ENCODE results near the gene C5orf34.

The C5orf34 gene

DNA sequence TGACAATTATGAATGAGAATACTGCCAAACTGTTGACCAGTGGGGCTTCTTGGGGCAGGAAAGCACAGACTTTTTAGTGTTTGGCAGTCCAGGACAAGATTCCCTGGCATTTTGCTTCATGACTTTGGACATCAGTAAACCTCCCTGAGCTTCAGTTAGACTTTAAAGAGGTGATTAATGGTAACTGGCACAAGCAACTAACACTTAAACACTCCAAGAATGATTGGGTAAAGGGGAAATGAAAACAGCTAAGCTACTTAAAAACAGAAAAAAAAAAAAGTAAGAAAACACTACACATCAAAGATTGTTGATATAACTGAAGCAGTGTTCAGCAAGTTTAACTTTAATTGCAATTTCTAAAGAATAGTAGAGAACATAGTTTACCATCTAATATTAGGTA, 28.5 kb upstream of the C5orf34 start:
- Histone ChIP-seq H3K4me1 (ENCODE audit: insufficient read depth, low read length, severe bottlenecking) (no peaks in the 10 kb centered on the region), H3K79me2 (ENCODE audit: insufficient read depth, low read length) (0 out of 2 replicates have a peak, but pooled peaks cover 3% of the 10 kb centered on the region), H3K4me2 (ENCODE audit: low read length) (no peak overlapping the region), H3K27ac (ENCODE audit: low read depth, low read length, poor library complexity, severe bottlenecking) (no peak overlapping the region), H3K36me3 (ENCODE audit: insufficient read depth, low read length) (peaks cover 85% of the 10 kb centered on the region), H3K9ac (ENCODE audit: low read length) (no peak overlapping the region), H3K9me3 (ENCODE audit: low read length) (no peaks in the 10 kb centered on the region), H3K9me2 (ENCODE audit: low read depth, low read length) (no peaks in the 10 kb centered on the region), H3K27me3 (ENCODE audit: insufficient read depth, low read length) (no peaks in the 10 kb centered on the region), H2AFZ (ENCODE audit: low read length) (no peak overlapping the region), H3F3A (ENCODE audit: insufficient read depth, low read length) (no peaks in the 10 kb centered on the region), H3K4me3 (ENCODE audit: low read depth, low read length, poor library complexity, severe bottlenecking) (no peak overlapping the region), H4K20me1 (ENCODE audit: insufficient read depth, low read length) (no peaks in the 10 kb centered on the region)
- no peak for TF ChIP-seq EZH2 (IDR thresholded peaks at IDR 0.05; ENCODE audit: borderline replicate concordance, low read length)
- TF ChIP-seq, protein P1, sequence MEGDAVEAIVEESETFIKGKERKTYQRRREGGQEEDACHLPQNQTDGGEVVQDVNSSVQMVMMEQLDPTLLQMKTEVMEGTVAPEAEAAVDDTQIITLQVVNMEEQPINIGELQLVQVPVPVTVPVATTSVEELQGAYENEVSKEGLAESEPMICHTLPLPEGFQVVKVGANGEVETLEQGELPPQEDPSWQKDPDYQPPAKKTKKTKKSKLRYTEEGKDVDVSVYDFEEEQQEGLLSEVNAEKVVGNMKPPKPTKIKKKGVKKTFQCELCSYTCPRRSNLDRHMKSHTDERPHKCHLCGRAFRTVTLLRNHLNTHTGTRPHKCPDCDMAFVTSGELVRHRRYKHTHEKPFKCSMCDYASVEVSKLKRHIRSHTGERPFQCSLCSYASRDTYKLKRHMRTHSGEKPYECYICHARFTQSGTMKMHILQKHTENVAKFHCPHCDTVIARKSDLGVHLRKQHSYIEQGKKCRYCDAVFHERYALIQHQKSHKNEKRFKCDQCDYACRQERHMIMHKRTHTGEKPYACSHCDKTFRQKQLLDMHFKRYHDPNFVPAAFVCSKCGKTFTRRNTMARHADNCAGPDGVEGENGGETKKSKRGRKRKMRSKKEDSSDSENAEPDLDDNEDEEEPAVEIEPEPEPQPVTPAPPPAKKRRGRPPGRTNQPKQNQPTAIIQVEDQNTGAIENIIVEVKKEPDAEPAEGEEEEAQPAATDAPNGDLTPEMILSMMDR (IDR thresholded peaks at IDR 0.05; ENCODE audit: low read length): no peak

DNA sequence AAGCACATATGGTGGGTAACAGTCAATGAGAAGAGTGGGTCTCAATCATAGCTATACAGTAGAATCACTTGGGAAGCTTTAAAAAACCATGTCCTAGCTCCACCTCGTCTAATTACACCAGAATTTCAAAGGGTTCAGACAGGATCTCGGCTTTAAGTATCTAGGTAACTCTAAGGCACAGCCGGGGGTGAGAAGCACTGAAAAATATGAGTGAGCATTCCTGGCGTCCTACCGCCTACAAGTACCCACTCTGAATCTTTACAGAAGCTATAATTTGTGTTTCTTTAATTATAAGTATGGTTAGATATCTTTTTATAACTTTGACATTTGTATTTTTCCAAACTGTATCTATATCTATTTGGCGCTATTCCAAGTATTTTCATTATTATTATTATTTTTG, 25.8 kb upstream of the C5orf34 start:
- H2AFZ ChIP-seq (ENCODE audit: low read length): no peak overlapping the region
- H3K27ac ChIP-seq (ENCODE audit: low read depth, low read length, poor library complexity, severe bottlenecking): no peak overlapping the region
- peaks cover 93% of the 10 kb centered on the region for H3K36me3 ChIP-seq (ENCODE audit: insufficient read depth, low read length)
- TF ChIP-seq, protein P1 (IDR thresholded peaks at IDR 0.05; ENCODE audit: low read length): no peak
- TF ChIP-seq EZH2 (IDR thresholded peaks at IDR 0.05; ENCODE audit: borderline replicate concordance, low read length): no peak
- H3K4me3 ChIP-seq (ENCODE audit: low read depth, low read length, poor library complexity, severe bottlenecking): no peak overlapping the region
- no peaks in the 10 kb centered on the region for H3K4me1 ChIP-seq (ENCODE audit: insufficient read depth, low read length, severe bottlenecking)
- H3K9me2 ChIP-seq (ENCODE audit: low read depth, low read length): no peaks in the 10 kb centered on the region
- no peaks in the 10 kb centered on the region for H4K20me1 ChIP-seq (ENCODE audit: insufficient read depth, low read length)
- no peaks in the 10 kb centered on the region for H3K9me3 ChIP-seq (ENCODE audit: low read length)
- H3K27me3 ChIP-seq (ENCODE audit: insufficient read depth, low read length): no peaks in the 10 kb centered on the region
- H3K4me2 ChIP-seq (ENCODE audit: low read length): no peak overlapping the region
- no peak overlapping the region for H3K9ac ChIP-seq (ENCODE audit: low read length)
- H3F3A ChIP-seq (ENCODE audit: insufficient read depth, low read length): no peaks in the 10 kb centered on the region
- H3K79me2 ChIP-seq (ENCODE audit: insufficient read depth, low read length): 0 out of 2 replicates have a peak, but pooled peaks cover 3% of the 10 kb centered on the region

DNA sequence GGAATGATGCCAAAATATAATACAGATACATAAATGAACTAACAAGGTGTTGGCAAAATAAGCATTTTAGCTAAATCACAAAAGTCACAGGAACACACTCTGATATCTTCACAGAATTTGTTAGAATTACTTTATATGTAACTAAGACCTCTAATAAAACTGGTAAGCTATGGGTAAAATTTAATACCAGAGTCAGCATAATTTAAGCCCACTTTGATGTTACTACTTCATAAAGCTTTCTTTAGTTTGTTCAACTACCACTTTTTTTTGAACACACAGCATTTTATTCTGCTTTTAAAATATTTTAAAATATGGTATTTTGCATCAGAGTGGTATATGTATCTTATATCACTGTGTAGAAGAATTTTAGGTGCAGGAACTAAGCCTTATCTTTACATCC, 22.0 kb upstream of the C5orf34 start:
- Histone ChIP-seq H4K20me1 (ENCODE audit: insufficient read depth, low read length) (no peaks in the 10 kb centered on the region), H3K27me3 (ENCODE audit: insufficient read depth, low read length) (no peaks in the 10 kb centered on the region), H3K27ac (ENCODE audit: low read depth, low read length, poor library complexity, severe bottlenecking) (no peak overlapping the region), H3F3A (ENCODE audit: insufficient read depth, low read length) (peaks cover 1% of the 10 kb centered on the region; the same call in 1 of the 2 replicates), H3K9ac (ENCODE audit: low read length) (no peak overlapping the region), H3K4me1 (ENCODE audit: insufficient read depth, low read length, severe bottlenecking) (no peaks in the 10 kb centered on the region), H3K79me2 (ENCODE audit: insufficient read depth, low read length) (0 out of 2 replicates have a peak, but pooled peaks cover 3% of the 10 kb centered on the region), H3K4me3 (ENCODE audit: low read depth, low read length, poor library complexity, severe bottlenecking) (no peak overlapping the region), H3K9me2 (ENCODE audit: low read depth, low read length) (no peaks in the 10 kb centered on the region), H3K4me2 (ENCODE audit: low read length) (no peak overlapping the region), H2AFZ (ENCODE audit: low read length) (no peak overlapping the region), H3K9me3 (ENCODE audit: low read length) (no peaks in the 10 kb centered on the region), H3K36me3 (ENCODE audit: insufficient read depth, low read length) (peaks cover 94% of the 10 kb centered on the region)
- TF ChIP-seq, protein P1 (IDR thresholded peaks at IDR 0.05; ENCODE audit: low read length): no peak
- TF ChIP-seq EZH2 (IDR thresholded peaks at IDR 0.05; ENCODE audit: borderline replicate concordance, low read length): no peak

All from OCI-LY1 (cell line).